Tibial artery (tissue), 4 donors: ENCODE measurements around the gene DDHD1.

Experiments used
- DNase-seq, 2 donors: peaks; one replicate each; pipeline ENCODE4 v3.0.0-alpha.2; 2019
- H3K27ac ChIP-seq, 2 donors: fragments of 200-600 bp; sonication (generic) in 1 of 2; 1 replicate in 1 of 2; 2 replicates in 1 of 2; pipeline ENCODE4 v1.5.1; 2018 to 2019; ENCODE audit warnings: mild to moderate bottlenecking in 1 of 2
- H3K27me3 ChIP-seq, 2 donors: fragments of 200-600 bp; sonication (generic) in 1 of 2; one replicate each; pipeline versions ENCODE4 v1.5.1 to v1.6.0; 2016 to 2019
- H3K36me3 ChIP-seq, 3 donors: fragments of 200-600 bp; sonication (generic) in 2 of 3; one replicate each; pipeline ENCODE4 v1.5.1; 2016 to 2019; ENCODE audit warnings: mild to moderate bottlenecking in 2 of 3
- H3K4me1 ChIP-seq, 4 donors: fragments of 200-600 bp; sonication (generic) in 2 of 4; 1 replicate in 3 of 4; 2 replicates in 1 of 4; pipeline ENCODE4 v1.5.1; 2016 to 2019
- H3K4me3 ChIP-seq, 2 donors: fragments of 200-600 bp; sonication (generic) in 1 of 2; 1 replicate in 1 of 2; 2 replicates in 1 of 2; pipeline ENCODE4 v1.5.1; 2018 to 2019; ENCODE audit warnings: mild to moderate bottlenecking in 2 of 2
- H3K9me3 ChIP-seq, 3 donors: fragments of 200-600 bp; sonication (generic) in 1 of 3; one replicate each; pipeline ENCODE4 v1.5.1; 2016 to 2019
- intact Hi-C: fragments of 100-400 bp; cut with DNase I; formaldehyde crosslinking; loops from one replicate; pipeline ENCODE4 v1.15.0; 2023; ENCODE audit warnings: low total_unique reads
- TF ChIP-seq, protein P1 (sequence below), 2 experiments: fragments of 200-600 bp in 1 of 2; fragments of 450-650 bp in 1 of 2; IDR thresholded peaks; one replicate each; pipeline ENCODE4 v1.5.1; 2017 to 2019; ENCODE audit warnings: antibody characterized with exemption in 2 of 2, mild to moderate bottlenecking in 1 of 2, moderate library complexity in 1 of 2

DDHD1 gene

DNA sequence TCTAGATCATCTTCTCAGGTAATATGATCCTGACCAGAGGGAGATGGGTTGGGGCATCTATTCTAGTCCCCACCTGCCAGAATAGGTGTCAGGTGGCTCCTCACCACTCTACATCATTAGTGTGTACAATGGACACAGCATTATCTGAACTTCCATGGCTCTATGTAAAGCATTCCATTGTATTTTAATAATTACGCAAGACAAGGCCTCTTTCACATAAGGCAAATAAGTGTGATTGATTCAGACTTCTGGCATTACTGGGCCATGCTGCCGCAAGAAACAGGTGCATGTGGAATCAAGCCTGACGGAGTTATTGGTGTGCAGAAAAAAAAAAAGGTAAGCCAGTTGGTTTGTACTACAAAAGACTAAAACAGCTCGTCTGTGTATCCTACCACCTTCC is 3.1 kb upstream of the DDHD1 start:
- intact Hi-C loops, result no loop called here
- H3K27ac ChIP-seq, result no peak overlapping the region
- H3K36me3 ChIP-seq, result no peaks in the 10 kb centered on the region
- no peak for DNase-seq
- peaks cover 0 to 4% (median 2%) of the 10 kb centered on the region in 4 donors for H3K4me1 ChIP-seq
- H3K27me3 ChIP-seq, result no peaks in the 10 kb centered on the region
- no peaks in the 10 kb centered on the region for H3K9me3 ChIP-seq
- no peak overlapping the region for H3K4me3 ChIP-seq
- TF ChIP-seq, protein P1, sequence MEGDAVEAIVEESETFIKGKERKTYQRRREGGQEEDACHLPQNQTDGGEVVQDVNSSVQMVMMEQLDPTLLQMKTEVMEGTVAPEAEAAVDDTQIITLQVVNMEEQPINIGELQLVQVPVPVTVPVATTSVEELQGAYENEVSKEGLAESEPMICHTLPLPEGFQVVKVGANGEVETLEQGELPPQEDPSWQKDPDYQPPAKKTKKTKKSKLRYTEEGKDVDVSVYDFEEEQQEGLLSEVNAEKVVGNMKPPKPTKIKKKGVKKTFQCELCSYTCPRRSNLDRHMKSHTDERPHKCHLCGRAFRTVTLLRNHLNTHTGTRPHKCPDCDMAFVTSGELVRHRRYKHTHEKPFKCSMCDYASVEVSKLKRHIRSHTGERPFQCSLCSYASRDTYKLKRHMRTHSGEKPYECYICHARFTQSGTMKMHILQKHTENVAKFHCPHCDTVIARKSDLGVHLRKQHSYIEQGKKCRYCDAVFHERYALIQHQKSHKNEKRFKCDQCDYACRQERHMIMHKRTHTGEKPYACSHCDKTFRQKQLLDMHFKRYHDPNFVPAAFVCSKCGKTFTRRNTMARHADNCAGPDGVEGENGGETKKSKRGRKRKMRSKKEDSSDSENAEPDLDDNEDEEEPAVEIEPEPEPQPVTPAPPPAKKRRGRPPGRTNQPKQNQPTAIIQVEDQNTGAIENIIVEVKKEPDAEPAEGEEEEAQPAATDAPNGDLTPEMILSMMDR (IDR thresholded peaks at IDR 0.05), result no peak

DNA sequence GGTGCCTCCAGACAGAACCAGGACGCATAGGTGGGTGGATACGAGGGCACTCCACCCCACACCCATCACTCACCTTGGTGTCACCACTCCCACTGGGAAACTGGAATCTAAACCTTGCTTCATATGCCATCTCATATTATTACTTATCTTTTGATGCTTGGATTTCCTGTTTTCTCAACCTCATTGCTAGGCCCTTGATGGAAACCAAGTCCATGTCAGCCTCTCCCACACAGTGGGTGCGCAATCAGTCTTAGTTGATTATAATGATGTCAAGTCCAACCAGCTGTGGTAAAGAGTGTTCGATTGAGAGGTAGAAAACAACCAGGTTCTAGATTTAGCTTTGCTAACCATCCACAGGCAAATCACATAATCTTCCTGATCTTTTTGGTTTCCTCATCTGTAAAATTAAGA is 584 bp upstream of the DDHD1 start:
- TF ChIP-seq, protein P1 (IDR thresholded peaks at IDR 0.05), result no peak
- DNase-seq, result no peak
- intact Hi-C loops, result no loop called here
- Histone ChIP-seq H3K27me3 (no peaks in the 10 kb centered on the region), H3K27ac (peak overlapping the region; percentile 86 to 89), H3K36me3 (no peaks in the 10 kb centered on the region), H3K4me1 (peaks cover 0 to 20% (median 2%) of the 10 kb centered on the region in 4 donors), H3K9me3 (no peaks in the 10 kb centered on the region), H3K4me3 (peak overlapping the region; percentile 67 to 89)

DNA sequence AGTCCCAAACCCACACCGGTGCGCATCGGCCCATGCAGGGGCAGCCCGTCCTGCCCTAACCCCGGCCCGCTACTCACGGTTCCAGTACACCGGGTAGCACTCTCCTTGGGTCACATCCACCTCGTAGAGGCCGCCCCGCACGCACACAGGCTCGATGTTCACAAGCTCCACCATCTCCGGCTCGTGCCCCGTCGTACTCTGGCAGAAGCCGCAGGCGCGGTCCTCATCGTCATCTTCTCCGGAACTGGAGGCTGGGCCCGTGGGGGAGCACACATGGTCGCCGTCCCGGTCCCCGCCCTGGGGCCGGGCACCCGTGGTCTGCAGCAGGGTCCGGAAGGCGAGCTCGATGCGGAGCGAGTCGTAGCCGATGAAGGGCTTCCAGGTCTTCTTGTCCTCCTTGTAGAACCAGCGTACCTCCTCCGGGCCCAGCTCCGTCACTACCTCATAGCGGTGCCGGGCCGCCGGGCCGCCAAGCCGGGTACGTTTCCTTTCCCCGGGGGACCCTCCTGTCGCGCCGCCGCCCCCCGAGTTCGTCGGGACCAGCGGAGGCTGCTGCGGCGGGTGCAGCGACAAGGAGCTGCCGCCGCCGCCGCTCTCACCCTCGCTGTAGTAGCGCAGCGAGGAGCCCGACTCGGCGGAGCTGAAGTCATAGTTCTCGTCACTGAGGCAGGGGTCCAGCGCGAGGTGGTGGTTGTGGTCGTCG is 788 bp downstream of the DDHD1 start:
- H3K27me3 ChIP-seq, result no peaks in the 10 kb centered on the region
- intact Hi-C loops, result no loop called here
- H3K36me3 ChIP-seq, result no peaks in the 10 kb centered on the region
- TF ChIP-seq, protein P1 (IDR thresholded peaks at IDR 0.05), result no peak
- H3K4me3 ChIP-seq, result peak overlapping the region; percentile 67 to 89
- no peaks in the 10 kb centered on the region for H3K9me3 ChIP-seq
- peak overlapping the region; percentile 86 to 89 for H3K27ac ChIP-seq
- peak; percentile 61 to 73 for DNase-seq
- H3K4me1 ChIP-seq, result peaks cover 0 to 20% (median 2%) of the 10 kb centered on the region in 4 donors

DNA sequence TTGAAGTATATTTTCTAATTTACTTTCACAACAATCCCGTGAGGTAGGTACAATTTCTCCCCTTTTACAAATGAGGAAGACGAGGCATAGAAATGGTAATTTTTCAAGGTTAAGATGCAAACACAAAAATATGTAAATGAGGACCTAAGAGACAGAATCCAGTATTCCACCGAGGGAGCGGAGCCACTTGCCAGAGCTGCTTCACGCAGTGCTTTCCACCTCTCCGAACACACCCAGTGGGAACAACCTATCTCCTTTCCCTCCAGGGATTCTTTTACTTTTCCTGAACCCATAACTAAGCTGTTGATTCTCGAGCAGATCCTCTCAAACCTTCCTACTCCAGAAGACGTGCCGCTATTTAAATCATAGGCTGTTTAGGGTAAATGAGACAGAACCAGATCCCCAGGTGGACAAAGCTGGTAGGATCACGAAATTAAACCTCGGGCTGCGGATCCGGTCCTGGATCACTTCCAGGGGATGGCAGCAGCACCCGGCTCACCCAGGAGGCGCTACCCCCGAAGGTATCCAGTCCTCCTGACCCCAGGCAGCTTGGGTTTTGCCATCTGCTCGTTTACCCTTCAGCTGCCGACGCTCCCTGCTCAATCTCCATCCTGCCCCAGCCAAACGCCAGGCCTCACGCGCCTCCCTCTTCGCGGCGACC is 1.5 kb downstream of the DDHD1 start:
- DNase-seq, result peak in 1 of 2 donors; percentile 25
- intact Hi-C loops, result no loop called here

DNA sequence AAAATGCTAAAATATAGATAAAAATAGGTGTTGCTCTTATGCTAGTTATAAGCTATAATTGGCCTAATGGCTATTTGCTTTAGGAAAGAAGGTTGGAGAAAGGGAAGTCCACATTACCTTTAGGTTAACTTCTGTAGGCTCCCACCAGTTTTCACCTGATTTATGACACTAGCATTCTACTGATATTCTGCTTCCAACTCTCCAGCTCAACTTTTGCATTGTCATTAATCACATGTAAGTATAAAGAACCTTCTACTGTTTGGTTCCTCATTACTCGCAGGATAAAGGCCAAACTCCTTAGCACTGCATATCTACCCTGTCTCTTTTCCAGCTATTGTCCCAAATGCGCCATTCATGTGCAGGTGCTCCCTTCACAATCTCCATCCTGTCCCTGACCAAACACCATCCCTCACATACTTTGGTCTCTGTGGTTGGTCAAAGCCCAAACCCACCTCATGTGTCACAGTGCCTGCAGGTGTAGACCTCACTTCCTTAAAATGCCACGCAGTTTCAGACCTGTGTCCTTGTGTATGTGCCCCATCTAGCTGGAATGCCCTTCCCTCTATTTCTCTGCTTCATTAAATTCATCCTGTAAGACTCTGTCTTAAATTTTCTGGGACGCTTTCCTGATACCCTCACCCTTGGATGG is 3.3 kb downstream of the DDHD1 start:
- Histone ChIP-seq H3K27ac (no peak overlapping the region), H3K4me3 (no peak overlapping the region), H3K36me3 (no peaks in the 10 kb centered on the region), H3K27me3 (no peaks in the 10 kb centered on the region), H3K9me3 (no peaks in the 10 kb centered on the region), H3K4me1 (peaks cover 0 to 20% (median 2%) of the 10 kb centered on the region in 4 donors)
- no peak for DNase-seq
- intact Hi-C loops, result no loop called here
- TF ChIP-seq, protein P1 (IDR thresholded peaks at IDR 0.05), result no peak

More for the DNA sequence above, 1.5 kb downstream of the DDHD1 start:
- H3K4me3 ChIP-seq, result peak overlapping the region; percentile 67 to 89
- peak overlapping the region; percentile 86 to 89 for H3K27ac ChIP-seq
- H3K9me3 ChIP-seq, result no peaks in the 10 kb centered on the region
- H3K36me3 ChIP-seq, result no peaks in the 10 kb centered on the region
- TF ChIP-seq, protein P1 (IDR thresholded peaks at IDR 0.05), result peak; percentile 15 to 16
- H3K4me1 ChIP-seq, result peaks cover 0 to 20% (median 2%) of the 10 kb centered on the region in 4 donors
- no peaks in the 10 kb centered on the region for H3K27me3 ChIP-seq
